KMS-11 (cell line): ENCODE measurements around the gene BTBD17.

ENCODE experiments used
- H2AFZ ChIP-seq: fragments of 200-600 bp; sonication (generic); 2 replicates; pipeline ENCODE4 v1.6.1; 2016; ENCODE audit warnings: antibody characterized with exemption, mixed run types, low read depth
- H3K27ac ChIP-seq: fragments of 200-600 bp; sonication (generic); 2 replicates; pipeline ENCODE4 v1.6.1; 2016; ENCODE audit warnings: mild to moderate bottlenecking, mixed run types
- H3K27me3 ChIP-seq: fragments of 200-600 bp; sonication (generic); 2 replicates; pipeline ENCODE4 v1.6.1; 2017; ENCODE audit warnings: mild to moderate bottlenecking, low read depth, mixed run types, moderate library complexity; ENCODE audit not compliant: insufficient read depth
- H3K36me3 ChIP-seq: fragments of 200-600 bp; sonication (generic); 2 replicates; pipeline ENCODE4 v1.6.1; 2017; ENCODE audit warnings: mild to moderate bottlenecking, mixed run types; ENCODE audit not compliant: insufficient read depth
- H3K4me1 ChIP-seq: fragments of 200-600 bp; sonication (generic); 2 replicates; pipeline ENCODE4 v1.6.1; 2016; ENCODE audit warnings: mild to moderate bottlenecking, low read depth, mixed run types; ENCODE audit not compliant: poor library complexity, severe bottlenecking
- H3K4me2 ChIP-seq: fragments of 200-600 bp; sonication (generic); 2 replicates; pipeline ENCODE4 v1.7.0; 2016; ENCODE audit warnings: mild to moderate bottlenecking, mixed run types
- H3K4me3 ChIP-seq: fragments of 200-600 bp; sonication (generic); IDR thresholded peaks from 2 replicates; pipeline ENCODE4 v1.6.1; 2017; ENCODE audit warnings: low read depth, low read length, mixed read lengths; ENCODE audit not compliant: insufficient read depth
- H3K79me2 ChIP-seq: fragments of 200-600 bp; sonication (generic); 2 replicates; pipeline ENCODE4 v1.6.1; 2016; ENCODE audit warnings: low read depth, mixed run types; ENCODE audit not compliant: insufficient read depth
- H3K9ac ChIP-seq: fragments of 200-600 bp; sonication (generic); 2 replicates; pipeline ENCODE4 v1.6.1; 2016; ENCODE audit warnings: mild to moderate bottlenecking, mixed run types
- H4K20me1 ChIP-seq: fragments of 200-600 bp; sonication (generic); 2 replicates; pipeline ENCODE4 v1.6.1; 2016; ENCODE audit warnings: mild to moderate bottlenecking, mixed run types; ENCODE audit not compliant: insufficient read depth
- CTCF ChIP-seq: fragments of 200-600 bp; sonication (generic); conservative IDR thresholded peaks from 2 replicates; pipeline ENCODE4 v1.6.1; 2017; ENCODE audit warnings: low read depth, mild to moderate bottlenecking, antibody characterized with exemption, low read length, moderate library complexity, mixed read lengths

The BTBD17 gene

GRCh38 chr17:74367206-74367605 lies 5.5 kb upstream of the BTBD17 start, which contains the start of gene GPR142:
TSS of gene GPR142 (plus strand) at chr17:74367506. CDS start at chr17:74369541, 2,035 bp downstream.
- Histone ChIP-seq H3K9ac (no peak within 1 kb of the TSS), H4K20me1 (no peaks in the 10 kb centered on the region), H3K4me2 (no peak within 1 kb of the TSS), H3K27me3 (peaks cover 29% of the 10 kb centered on the region), H3K36me3 (no peaks in the 10 kb centered on the region), H2AFZ (no peak within 1 kb of the TSS), H3K27ac (no peak within 1 kb of the TSS), H3K79me2 (no peaks in the 10 kb centered on the region), H3K4me3 (no peak within 1 kb of the TSS), H3K4me1 (no peaks in the 10 kb centered on the region)
- no peak for TF ChIP-seq CTCF

DNA sequence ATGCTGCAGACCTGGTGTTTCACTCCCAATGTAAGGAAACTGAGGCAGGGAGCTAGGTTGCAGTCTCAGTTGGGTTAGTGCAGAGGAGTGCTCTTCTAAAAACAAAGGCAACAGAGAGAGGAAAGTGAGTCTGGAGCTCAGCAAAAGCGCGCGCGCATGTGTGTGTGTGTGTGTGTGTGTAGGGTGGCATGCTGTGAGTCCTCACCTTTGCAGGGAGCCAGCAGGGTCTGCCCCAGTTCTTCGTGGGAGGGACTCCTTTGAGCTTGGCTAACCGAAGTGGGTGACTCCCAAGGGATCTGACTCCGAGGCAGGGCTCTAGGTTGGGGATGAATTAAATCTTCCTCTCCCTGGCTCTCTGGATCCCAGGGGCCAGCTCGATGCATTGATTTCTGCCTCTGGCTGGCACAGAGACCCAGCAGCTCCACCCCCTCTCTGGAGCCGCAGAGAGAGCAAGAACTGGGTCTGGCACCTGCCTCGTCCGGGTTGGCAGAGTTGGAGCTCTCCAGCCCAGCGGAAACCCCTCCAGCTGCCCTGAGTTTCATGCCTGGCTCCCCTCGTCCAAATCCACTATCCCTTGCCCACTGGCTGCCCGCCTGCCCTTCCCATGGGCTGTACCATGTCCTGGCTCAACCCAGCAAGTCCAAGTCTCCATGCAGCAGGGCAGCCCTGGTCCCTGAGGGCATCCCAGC lies 1.3 kb upstream of the BTBD17 start:
- Histone ChIP-seq H3K4me1 (no peaks in the 10 kb centered on the region), H2AFZ (no peak overlapping the region), H3K4me3 (no peak overlapping the region), H3K79me2 (no peaks in the 10 kb centered on the region), H4K20me1 (no peaks in the 10 kb centered on the region), H3K27me3 (peaks cover 48% of the 10 kb centered on the region), H3K27ac (no peak overlapping the region), H3K36me3 (no peaks in the 10 kb centered on the region), H3K9ac (no peak overlapping the region), H3K4me2 (no peak overlapping the region)
- no peak for TF ChIP-seq CTCF

DNA sequence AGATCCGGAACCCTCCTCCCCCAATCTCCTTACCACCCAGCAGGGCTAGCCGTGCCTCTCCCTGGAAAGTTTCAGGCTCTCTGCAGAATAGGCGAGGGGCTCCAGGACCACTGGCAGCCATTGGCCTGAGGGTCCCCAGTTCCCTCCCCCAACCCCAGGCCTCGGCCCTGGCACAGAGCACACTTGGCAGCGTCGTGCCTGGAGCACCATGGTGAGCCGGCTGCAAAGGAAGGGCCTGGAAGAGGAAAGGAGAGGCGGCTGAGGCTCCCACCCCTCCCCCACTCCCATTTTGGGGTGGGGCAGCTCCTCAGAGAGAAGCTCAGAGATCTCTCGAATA lies 369 bp upstream of the BTBD17 start:
- no peak overlapping the region for H3K27ac ChIP-seq
- no peaks in the 10 kb centered on the region for H3K36me3 ChIP-seq
- H3K9ac ChIP-seq: no peak overlapping the region
- TF ChIP-seq CTCF: no peak
- H3K4me3 ChIP-seq: no peak overlapping the region
- no peak overlapping the region for H2AFZ ChIP-seq
- no peaks in the 10 kb centered on the region for H3K4me1 ChIP-seq
- peaks cover 45% of the 10 kb centered on the region for H3K27me3 ChIP-seq
- H3K79me2 ChIP-seq: no peaks in the 10 kb centered on the region
- no peak overlapping the region for H3K4me2 ChIP-seq
- no peaks in the 10 kb centered on the region for H4K20me1 ChIP-seq

DNA sequence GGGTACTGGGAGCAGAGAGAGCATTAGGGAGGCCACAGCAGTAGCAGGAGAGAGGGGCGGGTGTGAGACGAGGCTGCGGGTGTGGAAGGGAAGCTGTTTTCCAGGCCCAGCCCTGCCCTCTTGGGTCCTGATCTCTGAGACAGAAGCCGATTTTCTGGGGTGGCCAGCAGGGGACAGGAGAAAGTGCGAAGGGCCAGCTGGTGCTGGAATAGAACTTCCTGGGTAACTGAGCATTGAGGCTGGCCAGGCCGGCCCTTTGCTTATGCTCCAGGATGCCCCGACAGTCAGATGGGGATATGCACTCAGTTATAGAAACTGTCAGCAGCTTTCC lies 804 bp downstream of the BTBD17 start:
- no peak overlapping the region for H2AFZ ChIP-seq
- peaks cover 40% of the 10 kb centered on the region for H3K27me3 ChIP-seq
- no peak overlapping the region for H3K9ac ChIP-seq
- H3K4me1 ChIP-seq: no peaks in the 10 kb centered on the region
- H4K20me1 ChIP-seq: no peaks in the 10 kb centered on the region
- H3K79me2 ChIP-seq: no peaks in the 10 kb centered on the region
- H3K4me2 ChIP-seq: no peak overlapping the region
- TF ChIP-seq CTCF: no peak
- H3K27ac ChIP-seq: no peak overlapping the region
- no peaks in the 10 kb centered on the region for H3K36me3 ChIP-seq
- H3K4me3 ChIP-seq: no peak overlapping the region
